Adrenal gland (tissue), 12 donors: Measurements from ENCODE around the gene ZNF451. TPM values are rescaled to one million over a fixed set of nuclear protein-coding genes. Genes with fewer than 3 reads are reported as not detected.

Experiments
- DNase-seq, 7 donors: peaks; one replicate each; pipeline ENCODE4 v3.0.0-alpha.2; 2019 to 2020
- H3K27ac ChIP-seq, 5 donors: fragments of 200-600 bp; sonication (generic) in 4 of 5; 1 replicate in 3 of 5; 2 replicates in 2 of 5; pipeline versions ENCODE4 v1.5.1 to v1.8.0; 2016 to 2020; ENCODE audit warnings: mild to moderate bottlenecking in 1 of 5
- H3K27me3 ChIP-seq: fragments of 200-600 bp; 2 replicates; pipeline ENCODE4 v1.8.0; 2021
- H3K36me3 ChIP-seq, 2 donors: fragments of 200-600 bp; replicated peaks in 1 of 2; 1 replicate in 1 of 2; 2 replicates in 1 of 2; pipeline versions ENCODE4 v1.5.1 to v1.8.0; 2018 to 2022
- H3K4me1 ChIP-seq, 2 donors: fragments of 200-600 bp; replicated peaks in 1 of 2; 1 replicate in 1 of 2; 2 replicates in 1 of 2; pipeline versions ENCODE4 v1.5.1 to v1.8.0; 2018 to 2021
- H3K4me3 ChIP-seq, 4 donors: fragments of 200-600 bp; sonication (generic) in 3 of 4; one replicate each; pipeline ENCODE4 v1.5.1; 2016 to 2018
- H3K9me3 ChIP-seq, 3 donors: fragments of 200-600 bp; sonication (generic) in 1 of 3; replicated peaks in 1 of 3; 1 replicate in 2 of 3; 2 replicates in 1 of 3; pipeline versions ENCODE4 v1.5.1 to v1.8.0; 2016 to 2021
- POLR2A ChIP-seq, 2 donors: fragments of 450-650 bp; IDR thresholded peaks; one replicate each; pipeline ENCODE4 v1.6.1; 2017; ENCODE audit warnings: antibody characterized with exemption in 2 of 2, mild to moderate bottlenecking in 2 of 2, moderate library complexity in 1 of 2
- WGBS, 4 donors: extraction: QIAGEN DNeasy Blood & Tissue Kit in 2 of 4; methylation state at CpG; one replicate each; pipeline versions ENCODE4 v1.1.5 to v1.1.7; 2013 to 2017; 5-methylcytosine and 5-hydroxymethylcytosine counted together
- intact Hi-C, 2 donors: fragments of 100-400 bp; cut with DNase I; formaldehyde crosslinking; loops; one replicate each; pipeline versions ENCODE4 v1.14.1 to v1.15.0; 2022 to 2023
- polyA plus RNA-seq, 3 donors: library from polyadenylated mRNA; stranded (reverse); fragments of 200-250 nt in 2 of 3; fragments of 350-450 nt in 1 of 3; fragmentation: Illumina TruSeq in 1 of 3; extraction: RNeasy Lipid Tissue Mini Kit (QIAGEN cat#74804) in 1 of 3; gene quantifications; one replicate each; pipeline ENCODE4 v1.2.3, GENCODE V29; 2013 to 2014
- total RNA-seq, 9 donors: library from RNA; depleted of rRNA in 4 of 9; stranded (reverse); fragments of >200 nt in 4 of 9; fragments of 120-200 nt in 1 of 9; fragmentation: NEBNext Ultra II Directional in 1 of 9; extraction: Animal tissue kit (Norgen Biotek cat#: 25700) in 1 of 9; gene quantifications; one replicate each; pipeline versions ENCODE4 v1.1.0 to v1.2.4, GENCODE V29; 2013 to 2023
- TF ChIP-seq, protein P1 (sequence below), 6 experiments: fragments of 450-650 bp in 4 of 6; fragments of 200-600 bp in 2 of 6; sonication (generic) in 1 of 6; IDR thresholded peaks; 1 replicate in 5 of 6; 2 replicates in 1 of 6; pipeline versions ENCODE4 v1.5.1 to v1.8.0; 2016 to 2021; ENCODE audit warnings: antibody characterized with exemption in 6 of 6, mild to moderate bottlenecking in 2 of 6, moderate library complexity in 1 of 6
- donor health status: healthy with polysubstance abuse.
- donor health status: Bipolar disorder and iron deficiency.
- donor health status: DM: yes; HTN: yes; CAD: no.
- donor health status: DM: no; HTN: no; CAD: no.
- donor health status: DM: no; HTN: no; CAD: no.
- donor health status: DM: yes; HTN: yes; CAD: no.

Gene ZNF451
- total and polyA plus RNA-seq, 12 donors = 19.5 to 111 (median 53.4) TPM

DNA sequence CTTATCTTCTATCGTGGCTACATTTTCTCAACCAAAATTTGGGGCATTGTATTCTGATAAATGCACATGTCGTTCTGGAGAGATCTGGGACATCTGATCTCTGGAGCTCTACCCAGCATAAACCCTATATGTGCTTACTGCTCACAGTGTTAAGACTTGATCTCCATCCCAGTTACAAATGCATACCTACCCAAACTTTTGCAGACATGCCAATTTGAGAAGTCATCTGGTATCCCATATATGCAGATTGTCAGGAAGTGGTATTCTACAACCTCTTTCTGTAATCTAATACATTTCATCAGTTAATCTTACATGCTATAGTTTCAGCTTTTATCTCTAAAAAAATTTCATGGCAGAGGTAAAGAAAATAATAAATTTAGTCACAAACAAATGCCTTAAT lies 93.3 kb downstream of the ZNF451 start:
- H3K4me1 ChIP-seq = peaks cover 0 to 2% of the 10 kb centered on the region in 2 donors
- H3K27me3 ChIP-seq = no peaks in the 10 kb centered on the region
- H3K9me3 ChIP-seq = no peaks in the 10 kb centered on the region
- 87 to 97% (median 92%) methylated on average over 2 of the region's 2 CpGs for WGBS, 4 donors
- TF ChIP-seq, protein P1, sequence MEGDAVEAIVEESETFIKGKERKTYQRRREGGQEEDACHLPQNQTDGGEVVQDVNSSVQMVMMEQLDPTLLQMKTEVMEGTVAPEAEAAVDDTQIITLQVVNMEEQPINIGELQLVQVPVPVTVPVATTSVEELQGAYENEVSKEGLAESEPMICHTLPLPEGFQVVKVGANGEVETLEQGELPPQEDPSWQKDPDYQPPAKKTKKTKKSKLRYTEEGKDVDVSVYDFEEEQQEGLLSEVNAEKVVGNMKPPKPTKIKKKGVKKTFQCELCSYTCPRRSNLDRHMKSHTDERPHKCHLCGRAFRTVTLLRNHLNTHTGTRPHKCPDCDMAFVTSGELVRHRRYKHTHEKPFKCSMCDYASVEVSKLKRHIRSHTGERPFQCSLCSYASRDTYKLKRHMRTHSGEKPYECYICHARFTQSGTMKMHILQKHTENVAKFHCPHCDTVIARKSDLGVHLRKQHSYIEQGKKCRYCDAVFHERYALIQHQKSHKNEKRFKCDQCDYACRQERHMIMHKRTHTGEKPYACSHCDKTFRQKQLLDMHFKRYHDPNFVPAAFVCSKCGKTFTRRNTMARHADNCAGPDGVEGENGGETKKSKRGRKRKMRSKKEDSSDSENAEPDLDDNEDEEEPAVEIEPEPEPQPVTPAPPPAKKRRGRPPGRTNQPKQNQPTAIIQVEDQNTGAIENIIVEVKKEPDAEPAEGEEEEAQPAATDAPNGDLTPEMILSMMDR (IDR thresholded peaks at IDR 0.05) = no peak
- TF ChIP-seq POLR2A (IDR thresholded peaks at IDR 0.05) = no peak
- no peak for DNase-seq
- intact Hi-C loops = no loop called here
- peaks cover 0 to 27% of the 10 kb centered on the region in 2 donors for H3K36me3 ChIP-seq
- H3K27ac ChIP-seq = no peak overlapping the region
- H3K4me3 ChIP-seq = no peak overlapping the region

- WGBS, 4 donors = 77 to 83% (median 80%) methylated on average over 2 of the region's 2 CpGs
- H3K27me3 ChIP-seq = no peaks in the 10 kb centered on the region
- peaks cover 0 to 3% of the 10 kb centered on the region in 2 donors for H3K36me3 ChIP-seq
- no peaks in the 10 kb centered on the region for H3K4me1 ChIP-seq
- no peak overlapping the region for H3K4me3 ChIP-seq
- H3K27ac ChIP-seq = no peak overlapping the region
- H3K9me3 ChIP-seq = no peaks in the 10 kb centered on the region
- TF ChIP-seq, protein P1 (IDR thresholded peaks at IDR 0.05) = peak in 2 of 6 experiments; percentile 19 to 26
- TF ChIP-seq POLR2A (IDR thresholded peaks at IDR 0.05) = no peak
- no peak for DNase-seq
- intact Hi-C loops = no loop called here
These were observed 100.2 kb downstream of the ZNF451 start for GRCh38 chr6:57190140-57190539.

GRCh38 chr6:57193177-57193576 lies 103.2 kb downstream of the ZNF451 start:
- Histone ChIP-seq H3K4me3 (no peak overlapping the region), H3K9me3 (no peaks in the 10 kb centered on the region), H3K27ac (no peak overlapping the region), H3K27me3 (no peaks in the 10 kb centered on the region), H3K36me3 (peaks cover 0 to 3% of the 10 kb centered on the region in 2 donors), H3K4me1 (no peaks in the 10 kb centered on the region)
- intact Hi-C loops = no loop called here
- TF ChIP-seq, protein P1 (IDR thresholded peaks at IDR 0.05) = no peak
- TF ChIP-seq POLR2A (IDR thresholded peaks at IDR 0.05) = no peak
- no peak for DNase-seq

DNA sequence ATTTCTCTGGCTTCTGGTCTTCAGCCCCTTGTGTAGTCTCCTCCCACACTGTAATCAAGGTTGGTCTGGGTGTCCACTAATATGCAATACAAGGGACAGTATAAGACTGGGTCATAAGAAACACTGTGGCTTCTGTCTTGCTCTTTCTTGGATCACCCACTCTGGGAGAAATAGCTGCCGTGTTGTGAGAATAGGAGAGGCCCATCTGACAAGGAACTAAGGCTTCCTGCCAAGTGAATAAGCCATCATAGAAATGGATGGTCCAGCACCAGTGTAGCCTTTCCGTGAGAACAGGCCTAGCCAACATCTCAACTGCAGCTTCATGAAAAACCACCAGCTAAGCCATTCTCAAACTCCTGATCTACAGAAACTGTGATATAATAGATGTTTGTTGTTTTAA lies 105.5 kb downstream of the ZNF451 start:
- intact Hi-C loops = no loop called here
- DNase-seq = no peak
- Histone ChIP-seq H3K36me3 (no peaks in the 10 kb centered on the region), H3K4me1 (no peaks in the 10 kb centered on the region), H3K4me3 (no peak overlapping the region), H3K9me3 (no peaks in the 10 kb centered on the region), H3K27me3 (no peaks in the 10 kb centered on the region), H3K27ac (no peak overlapping the region)
- 85 to 97% (median 95%) methylated on average over 2 of the region's 2 CpGs for WGBS, 4 donors
- TF ChIP-seq, protein P1 (IDR thresholded peaks at IDR 0.05) = no peak
- no peak for TF ChIP-seq POLR2A (IDR thresholded peaks at IDR 0.05)
